Activated gamma-delta T cell treated with Interleukin-2 at 50 U/mL for 16 hours (primary cell): ENCODE results near the gene CD300LG.
"Not testable (repeated sequence)": the region's sequence is repeated elsewhere in the genome, so short reads cannot be mapped to it uniquely, and the experiment has no call there.

ENCODE experiments used
- DNase-seq: peaks from one replicate; pipeline ENCODE4 v3.0.0-alpha.2; 2020

The CD300LG gene

DNA sequence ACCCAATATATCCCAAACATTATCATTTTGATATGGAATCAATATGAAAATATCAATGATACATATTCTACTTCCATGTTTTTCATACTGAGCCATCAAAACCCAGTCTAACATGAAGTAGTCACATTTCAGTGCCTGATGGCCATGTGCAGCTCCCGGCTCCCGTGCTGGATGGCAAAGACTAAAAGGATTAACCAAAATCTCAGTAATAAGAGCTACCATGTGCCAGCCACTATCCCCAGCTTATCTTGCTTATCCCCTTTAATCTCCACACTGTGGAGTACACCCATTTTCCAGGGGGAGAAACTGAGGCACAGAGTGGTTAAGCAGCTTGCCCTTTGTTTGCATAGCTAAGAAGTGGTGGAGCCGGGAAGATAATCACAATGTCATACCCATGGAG is 9.2 kb downstream of the CD300LG start:
- DNase-seq: no peak

DNA sequence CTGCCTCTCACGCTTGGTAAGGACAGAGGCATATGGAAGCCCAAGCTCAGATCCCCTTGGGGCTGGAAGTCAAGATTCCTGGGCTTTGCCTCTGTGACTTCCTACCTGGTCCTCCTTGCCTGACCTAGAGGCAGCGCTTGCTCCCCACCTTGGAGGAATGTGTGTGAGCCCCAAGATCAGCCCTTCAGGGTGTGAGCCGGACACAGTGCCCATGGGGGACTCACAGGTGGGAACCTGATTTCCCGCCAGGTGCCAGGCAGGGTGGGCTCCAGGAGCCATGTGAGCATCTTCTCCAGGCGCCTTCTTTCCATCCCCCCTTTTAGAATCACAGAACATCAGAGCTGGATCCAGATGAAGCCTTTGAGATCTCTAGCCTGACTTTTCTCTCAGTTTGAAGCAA is 10.2 kb downstream of the CD300LG start:
- no peak for DNase-seq

- no peak for DNase-seq
Measured at GRCh38 chr17:43857957-43858600, 11.1 kb downstream of the CD300LG start.

GRCh38 chr17:43860077-43860725 is 13.2 kb downstream of the CD300LG start:
- no peak for DNase-seq

DNA sequence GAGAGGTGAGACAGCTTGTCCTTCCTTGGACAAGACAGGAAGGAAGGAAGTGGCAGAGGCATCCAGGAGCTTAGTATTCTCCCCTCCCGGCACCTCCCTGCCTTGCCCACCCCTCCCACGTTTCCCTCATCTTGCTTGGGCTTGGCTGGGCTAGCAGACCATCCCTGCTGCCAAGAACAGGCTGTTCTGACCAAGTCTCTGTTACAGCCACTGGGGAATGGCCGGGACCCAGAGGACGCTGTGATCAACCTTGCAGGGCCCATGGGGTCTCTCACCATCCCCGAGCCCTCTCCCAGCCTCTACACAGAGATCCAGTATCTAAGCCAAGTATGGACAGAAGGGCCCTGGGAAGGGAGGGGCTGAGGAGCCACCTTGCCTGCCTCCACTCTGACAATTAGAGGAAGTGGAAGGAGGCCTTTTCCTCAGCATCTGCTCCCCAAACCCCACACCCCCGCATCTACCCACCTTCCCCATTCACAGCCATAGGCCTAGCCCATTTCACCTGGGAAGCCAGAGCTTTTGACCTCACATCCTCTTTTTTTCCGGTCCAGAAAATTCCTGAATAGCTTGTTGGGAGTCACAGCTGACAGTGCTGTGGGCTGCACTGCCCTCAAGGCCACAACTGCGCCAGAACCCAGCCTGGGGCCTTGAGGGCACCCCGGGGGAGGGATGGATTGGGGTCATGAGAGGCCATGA is 14.1 kb downstream of the CD300LG start:
- DNase-seq: no peak

GRCh38 chr17:43861960-43862359 is 15.0 kb downstream of the CD300LG start:
- no peak for DNase-seq

- no peak for DNase-seq
Measured at GRCh38 chr17:43864161-43864984, 17.4 kb downstream of the CD300LG start.

DNA sequence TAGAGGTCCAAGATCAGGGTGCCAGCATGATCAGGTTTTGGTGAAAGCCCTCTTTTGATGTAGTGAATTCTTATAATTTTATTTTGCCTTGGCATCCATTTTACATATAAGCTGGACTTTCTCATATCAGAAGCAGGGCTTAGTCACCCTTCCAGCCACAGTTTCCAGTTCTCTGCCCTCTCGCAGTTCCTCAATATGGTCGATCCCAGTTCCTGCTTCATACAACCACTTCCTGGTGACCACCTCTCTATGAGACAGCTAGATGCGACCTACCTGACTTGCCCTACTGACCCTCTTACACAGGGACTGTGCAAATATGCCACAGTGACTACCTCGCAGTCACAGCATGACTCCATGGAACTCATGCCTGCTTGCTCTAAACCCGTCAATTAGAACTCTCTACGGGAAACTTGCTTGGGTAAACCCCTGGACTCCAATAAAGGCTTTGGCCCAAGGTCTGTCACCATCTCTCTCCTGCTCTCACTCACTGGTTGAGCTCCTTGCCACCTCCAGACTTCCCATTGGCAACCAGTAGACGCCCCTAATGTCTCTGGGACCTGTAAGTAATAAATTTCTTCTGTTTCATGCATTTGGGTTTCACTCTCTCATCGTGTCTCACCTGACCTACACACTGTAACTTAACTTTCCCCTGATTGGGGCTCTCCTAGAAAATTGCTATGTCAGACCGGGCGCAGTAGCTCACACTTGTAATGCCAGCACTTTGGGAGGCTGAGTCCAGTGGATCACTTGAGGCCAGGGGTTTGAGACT is 21.4 kb downstream of the CD300LG start:
- no peak for DNase-seq

GRCh38 chr17:43869031-43869430 is 22.1 kb downstream of the CD300LG start:
- DNase-seq: not testable (repeated sequence)

DNA sequence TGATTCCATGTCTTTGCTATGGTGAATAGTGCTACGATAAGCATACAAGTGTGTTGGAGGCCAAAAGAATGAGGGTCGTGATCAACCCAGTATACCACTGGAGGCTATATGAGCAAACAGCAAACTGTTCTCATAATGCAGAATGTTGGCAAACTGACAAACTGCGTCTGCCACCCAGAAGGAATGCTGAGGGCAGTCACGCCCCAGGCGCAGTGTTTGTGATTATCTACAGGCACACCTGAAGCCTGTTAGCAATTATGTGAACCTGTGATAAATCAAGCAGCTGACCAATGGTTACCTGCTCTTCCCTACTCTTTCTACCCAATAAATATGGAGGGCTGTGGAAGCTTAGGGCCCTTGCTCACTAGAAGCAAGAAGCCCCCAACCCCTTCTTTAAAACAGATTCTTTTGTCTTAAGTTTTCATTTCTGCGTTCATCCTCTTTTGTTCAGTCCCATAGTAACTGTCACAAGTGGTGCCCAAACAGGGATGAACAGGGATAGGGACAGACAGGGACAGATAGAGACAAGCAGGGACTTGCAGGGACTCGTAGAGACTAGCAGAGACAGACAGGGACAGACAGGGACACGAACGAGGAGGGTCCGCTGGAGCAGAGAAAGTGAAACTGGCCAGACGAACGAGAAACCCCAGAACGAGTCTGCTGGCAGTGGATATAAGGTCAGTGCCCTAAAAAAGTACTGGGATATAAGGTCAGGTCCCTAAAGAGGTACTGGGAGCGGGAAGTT is 25.1 kb downstream of the CD300LG start:
- DNase-seq: no peak

GRCh38 chr17:43873091-43873490 is 26.1 kb downstream of the CD300LG start:
- DNase-seq: no peak

DNA sequence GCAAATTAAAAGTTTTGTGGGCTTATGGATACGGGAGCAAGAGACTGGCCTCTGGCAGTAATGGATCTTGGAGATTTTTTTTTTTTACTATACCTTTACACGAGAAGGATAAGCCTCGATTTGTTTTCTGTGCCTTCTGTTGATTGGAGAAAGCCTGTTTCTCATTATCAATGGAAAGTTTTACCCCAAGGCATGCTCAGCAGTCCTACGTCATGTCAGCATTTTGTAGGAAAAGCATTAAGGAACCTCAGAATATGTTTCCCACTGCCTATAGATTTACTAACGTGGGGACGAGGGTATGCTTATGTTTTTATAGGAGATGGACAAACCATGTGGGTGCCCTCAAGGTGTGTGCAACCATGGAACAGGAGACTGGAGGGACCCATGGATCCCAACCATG is 26.8 kb downstream of the CD300LG start:
- no peak for DNase-seq

- DNase-seq: no peak
Measured at GRCh38 chr17:43874293-43874692, 27.3 kb downstream of the CD300LG start.

- no peak for DNase-seq
Measured at GRCh38 chr17:43875476-43876147, 28.6 kb downstream of the CD300LG start.

DNA sequence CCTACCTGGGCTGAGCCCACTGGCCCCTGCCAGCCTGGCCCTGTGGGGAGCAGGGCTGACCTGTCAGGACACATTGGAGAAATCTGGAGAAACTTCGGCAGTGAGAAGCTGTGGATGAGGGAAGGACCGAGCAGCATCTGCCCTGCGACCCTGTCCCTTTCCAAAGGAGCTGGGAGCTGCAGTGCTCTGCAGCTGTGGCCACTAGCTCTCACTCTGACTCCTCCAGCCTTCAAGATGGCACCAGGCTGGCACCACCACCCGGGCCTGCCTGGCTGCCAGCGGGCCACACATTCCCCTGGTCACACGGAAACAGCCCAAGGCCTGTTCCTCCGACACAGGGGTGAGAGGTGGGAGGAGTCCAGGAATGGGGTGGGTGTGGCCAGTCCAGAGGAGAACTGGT is 30.1 kb downstream of the CD300LG start:
- DNase-seq: no peak

GRCh38 chr17:43877451-43878155 is 30.6 kb downstream of the CD300LG start:
- no peak for DNase-seq

DNA sequence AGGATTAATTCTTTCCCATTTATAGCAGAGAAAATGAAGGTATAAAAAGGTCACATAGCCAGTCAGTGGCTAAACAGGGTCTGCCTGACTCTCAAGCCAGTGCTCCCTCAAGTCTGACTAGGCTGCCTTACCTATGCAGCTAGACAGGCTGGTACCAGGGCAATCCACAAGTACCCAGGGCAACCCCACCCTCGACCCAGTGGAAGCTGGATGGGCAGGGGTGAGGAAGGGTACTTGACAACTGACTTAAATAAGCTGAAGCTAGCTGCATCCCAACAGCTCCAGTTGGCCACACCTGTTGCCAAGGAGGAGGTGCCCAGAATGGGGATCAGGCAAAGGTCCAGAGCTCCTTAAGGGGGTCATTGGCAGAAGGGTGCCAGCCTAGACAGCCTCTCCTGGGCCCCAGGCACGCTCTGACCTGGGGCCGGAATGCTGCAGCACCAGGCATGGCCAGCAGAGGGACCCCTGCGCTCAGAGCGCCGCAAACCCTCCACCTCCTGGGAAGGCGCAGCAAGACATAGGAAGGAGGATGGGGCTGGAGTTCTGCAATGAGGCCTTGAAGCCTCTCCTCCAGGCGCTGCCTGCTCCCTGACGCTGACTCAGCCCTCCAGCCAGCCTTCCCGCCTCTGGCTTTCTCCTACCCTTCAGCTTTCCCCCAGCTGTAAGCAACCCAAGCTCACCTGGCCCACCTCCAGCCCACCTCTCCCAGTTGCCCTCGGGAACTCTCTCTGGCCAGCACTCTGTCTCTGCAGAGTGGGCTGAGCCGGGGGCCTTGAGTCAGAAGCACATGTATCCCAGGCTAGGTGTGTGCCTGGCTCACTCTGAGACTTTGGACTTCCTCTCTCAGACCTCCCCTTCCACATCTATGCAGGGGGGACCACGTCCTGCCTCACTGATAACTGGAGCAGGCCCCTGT is 31.5 kb downstream of the CD300LG start:
- peak; percentile 60 for DNase-seq

DNA sequence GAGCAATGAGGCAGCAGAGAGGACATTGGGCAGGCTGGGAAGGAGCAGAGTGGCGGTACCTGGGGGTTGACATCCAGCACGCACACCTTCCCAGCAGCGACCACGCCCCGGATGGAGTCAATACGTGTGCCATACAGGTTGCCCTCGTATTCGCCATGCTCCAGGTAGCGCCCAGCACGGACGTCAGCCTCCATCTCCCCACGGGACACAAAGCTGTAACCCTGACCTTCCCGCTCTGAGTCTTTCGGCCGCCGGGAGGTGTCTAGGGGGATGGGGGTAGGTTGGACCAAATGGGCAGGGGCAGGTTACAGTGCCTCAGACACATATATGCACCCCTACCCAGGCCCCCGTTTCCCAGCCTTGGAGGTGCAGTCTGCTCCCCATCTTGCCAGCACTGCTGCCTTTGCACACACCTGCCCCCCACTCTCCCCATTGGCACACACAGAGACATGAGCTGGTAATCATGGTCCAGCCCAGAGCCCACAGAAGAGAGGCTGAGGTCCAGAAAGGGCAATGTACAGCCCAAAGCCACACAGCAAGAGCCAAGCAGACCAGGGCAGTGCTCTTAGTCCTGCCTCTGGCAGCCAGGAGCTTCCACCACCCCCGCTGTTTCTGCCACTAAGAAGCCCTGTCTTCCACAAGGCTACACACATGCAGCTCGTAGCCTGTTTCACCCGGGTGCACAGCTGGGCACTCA is 32.9 kb downstream of the CD300LG start:
- no peak for DNase-seq
